ENCODE data around the gene WDR27.

DNA sequence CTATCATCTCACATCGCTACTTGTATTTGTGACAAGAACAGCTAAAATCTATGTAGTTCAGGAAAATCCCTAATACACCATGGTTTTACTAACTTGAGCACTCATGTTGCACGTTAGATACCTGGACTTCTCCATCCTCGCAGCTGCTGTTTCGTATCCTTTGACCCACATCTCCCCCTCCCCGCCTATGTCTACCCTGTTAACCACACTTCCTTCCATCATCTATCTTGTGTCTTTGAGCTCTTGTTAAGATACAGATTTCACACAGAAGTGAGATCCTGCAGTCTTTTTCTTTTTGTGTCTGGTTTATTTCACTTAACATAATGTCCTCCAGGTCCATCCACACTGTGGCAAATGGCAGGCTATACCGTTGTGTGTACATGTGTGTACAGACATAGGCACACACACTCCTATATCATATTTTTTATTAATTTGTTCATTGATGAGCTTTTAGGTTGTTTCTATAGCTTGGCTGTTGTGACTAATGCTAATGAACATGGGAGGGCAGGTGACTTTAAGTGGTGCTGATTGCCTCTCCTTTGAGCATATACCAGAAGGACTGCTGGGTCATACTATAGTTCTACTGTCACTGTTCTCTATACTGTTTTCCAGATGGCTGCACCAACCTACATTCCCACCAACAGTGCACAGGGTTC, 117.8 kb downstream of the WDR27 start:
- TF ChIP-seq, protein P1, sequence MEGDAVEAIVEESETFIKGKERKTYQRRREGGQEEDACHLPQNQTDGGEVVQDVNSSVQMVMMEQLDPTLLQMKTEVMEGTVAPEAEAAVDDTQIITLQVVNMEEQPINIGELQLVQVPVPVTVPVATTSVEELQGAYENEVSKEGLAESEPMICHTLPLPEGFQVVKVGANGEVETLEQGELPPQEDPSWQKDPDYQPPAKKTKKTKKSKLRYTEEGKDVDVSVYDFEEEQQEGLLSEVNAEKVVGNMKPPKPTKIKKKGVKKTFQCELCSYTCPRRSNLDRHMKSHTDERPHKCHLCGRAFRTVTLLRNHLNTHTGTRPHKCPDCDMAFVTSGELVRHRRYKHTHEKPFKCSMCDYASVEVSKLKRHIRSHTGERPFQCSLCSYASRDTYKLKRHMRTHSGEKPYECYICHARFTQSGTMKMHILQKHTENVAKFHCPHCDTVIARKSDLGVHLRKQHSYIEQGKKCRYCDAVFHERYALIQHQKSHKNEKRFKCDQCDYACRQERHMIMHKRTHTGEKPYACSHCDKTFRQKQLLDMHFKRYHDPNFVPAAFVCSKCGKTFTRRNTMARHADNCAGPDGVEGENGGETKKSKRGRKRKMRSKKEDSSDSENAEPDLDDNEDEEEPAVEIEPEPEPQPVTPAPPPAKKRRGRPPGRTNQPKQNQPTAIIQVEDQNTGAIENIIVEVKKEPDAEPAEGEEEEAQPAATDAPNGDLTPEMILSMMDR (IDR thresholded peaks at IDR 0.05 in 8 of 11, conservative IDR thresholded peaks at IDR 0.05 in 3 of 11) = no peak
- peak in 1 of 3 donors; percentile 10 for TF ChIP-seq POLR2AphosphoS5 (IDR thresholded peaks at IDR 0.05)

Measured in spleen (tissue), 7 donors.